ENCODE results near the gene KCNC1. TPM values are rescaled to one million over a fixed set of nuclear protein-coding genes. Genes with fewer than 3 reads are reported as not detected.

KCNC1 gene
- total and polyA plus RNA-seq, 2 experiments from 2014 or later, result 0.11 TPM; not detected in 1

DNA sequence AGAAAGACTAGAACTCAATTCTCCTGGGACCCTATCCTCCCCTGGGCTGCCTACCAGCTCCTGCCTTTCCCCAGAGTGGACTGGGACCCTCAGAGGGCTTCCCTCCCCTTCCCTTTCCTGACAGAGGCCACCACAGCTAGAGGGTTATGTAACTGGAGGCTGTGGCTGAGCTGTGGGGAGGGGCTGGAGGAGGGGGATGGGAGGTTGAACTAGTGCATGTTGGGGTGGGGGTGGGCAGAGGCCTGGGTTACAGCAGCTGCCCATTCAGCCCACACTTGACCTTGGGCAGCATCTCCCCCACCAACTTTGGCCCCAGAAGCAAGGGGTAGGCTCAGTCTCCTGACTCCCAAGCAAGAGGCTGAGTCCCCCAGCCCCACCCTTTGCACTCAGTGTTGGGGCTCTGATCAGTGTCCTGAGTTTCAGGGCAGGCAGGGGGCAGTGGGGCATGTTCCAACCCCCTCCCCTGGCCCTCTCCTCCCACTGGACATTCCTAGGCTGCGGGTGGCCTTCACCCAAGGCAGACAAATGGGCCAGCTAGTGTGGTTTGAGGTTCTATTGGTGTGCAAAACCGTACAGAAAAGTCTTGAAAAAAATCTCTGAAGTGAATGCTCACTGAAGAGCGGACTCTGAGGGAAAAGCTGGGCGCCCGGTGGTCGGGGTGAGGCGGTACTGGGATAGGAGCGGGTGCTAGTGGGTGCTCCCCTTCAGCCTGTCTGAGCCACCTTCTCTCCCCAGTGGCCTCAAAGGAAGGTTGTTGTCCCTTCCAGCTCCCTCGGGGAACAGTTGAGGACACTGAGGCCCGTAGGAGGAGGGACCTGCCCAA lies 3.8 kb downstream of the KCNC1 start (continued):
- TF ChIP-seq, protein P1, sequence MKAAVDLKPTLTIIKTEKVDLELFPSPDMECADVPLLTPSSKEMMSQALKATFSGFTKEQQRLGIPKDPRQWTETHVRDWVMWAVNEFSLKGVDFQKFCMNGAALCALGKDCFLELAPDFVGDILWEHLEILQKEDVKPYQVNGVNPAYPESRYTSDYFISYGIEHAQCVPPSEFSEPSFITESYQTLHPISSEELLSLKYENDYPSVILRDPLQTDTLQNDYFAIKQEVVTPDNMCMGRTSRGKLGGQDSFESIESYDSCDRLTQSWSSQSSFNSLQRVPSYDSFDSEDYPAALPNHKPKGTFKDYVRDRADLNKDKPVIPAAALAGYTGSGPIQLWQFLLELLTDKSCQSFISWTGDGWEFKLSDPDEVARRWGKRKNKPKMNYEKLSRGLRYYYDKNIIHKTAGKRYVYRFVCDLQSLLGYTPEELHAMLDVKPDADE (IDR thresholded peaks at IDR 0.05), result no peak
- TF ChIP-seq, protein P2, sequence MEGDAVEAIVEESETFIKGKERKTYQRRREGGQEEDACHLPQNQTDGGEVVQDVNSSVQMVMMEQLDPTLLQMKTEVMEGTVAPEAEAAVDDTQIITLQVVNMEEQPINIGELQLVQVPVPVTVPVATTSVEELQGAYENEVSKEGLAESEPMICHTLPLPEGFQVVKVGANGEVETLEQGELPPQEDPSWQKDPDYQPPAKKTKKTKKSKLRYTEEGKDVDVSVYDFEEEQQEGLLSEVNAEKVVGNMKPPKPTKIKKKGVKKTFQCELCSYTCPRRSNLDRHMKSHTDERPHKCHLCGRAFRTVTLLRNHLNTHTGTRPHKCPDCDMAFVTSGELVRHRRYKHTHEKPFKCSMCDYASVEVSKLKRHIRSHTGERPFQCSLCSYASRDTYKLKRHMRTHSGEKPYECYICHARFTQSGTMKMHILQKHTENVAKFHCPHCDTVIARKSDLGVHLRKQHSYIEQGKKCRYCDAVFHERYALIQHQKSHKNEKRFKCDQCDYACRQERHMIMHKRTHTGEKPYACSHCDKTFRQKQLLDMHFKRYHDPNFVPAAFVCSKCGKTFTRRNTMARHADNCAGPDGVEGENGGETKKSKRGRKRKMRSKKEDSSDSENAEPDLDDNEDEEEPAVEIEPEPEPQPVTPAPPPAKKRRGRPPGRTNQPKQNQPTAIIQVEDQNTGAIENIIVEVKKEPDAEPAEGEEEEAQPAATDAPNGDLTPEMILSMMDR (conservative IDR thresholded peaks at IDR 0.05; ENCODE audit: low read depth in 2 of 2), result no peak

DNA sequence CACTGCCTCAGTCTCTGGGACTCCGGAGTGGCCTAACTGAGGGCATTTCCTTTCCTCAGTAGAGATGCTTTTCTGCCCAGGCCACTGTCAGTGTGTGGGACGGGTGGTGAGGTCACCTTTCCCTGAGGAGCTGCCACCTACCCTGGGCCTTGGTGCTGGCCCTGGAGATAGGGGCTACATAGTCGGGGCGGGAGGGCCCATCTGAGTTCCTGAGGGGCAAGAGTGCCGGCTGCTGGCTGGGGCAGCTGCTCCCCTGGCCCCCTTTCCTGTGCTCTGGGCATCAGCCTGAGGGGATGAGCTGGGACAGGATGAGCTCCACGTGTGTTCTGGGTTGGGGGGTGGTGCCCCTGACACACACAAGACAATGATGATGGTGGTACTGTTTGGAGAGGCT lies 5.4 kb downstream of the KCNC1 start:
- Histone ChIP-seq H4K20me1 (replicated peaks; ENCODE audit: insufficient read depth) (peaks cover 7% of the 10 kb centered on the region; the same call in 1 of the 2 replicates), H3K79me2 (replicated peaks; ENCODE audit: insufficient read depth) (no peaks in the 10 kb centered on the region), H3K36me3 (ENCODE audit: insufficient read depth) (no peaks in the 10 kb centered on the region; the same call in 1 of the 2 replicates), H3K27me3 (ENCODE audit: insufficient read depth) (peaks cover 49% of the 10 kb centered on the region), H3K4me3 (no peak overlapping the region), H3K9me2 (ENCODE audit: insufficient read depth) (no peaks in the 10 kb centered on the region), H3F3A (replicated peaks; ENCODE audit: low read depth) (no peaks in the 10 kb centered on the region), H2AFZ (no peak overlapping the region), H3K4me2 (no peak overlapping the region), H3K27ac (ENCODE audit: low read depth) (no peak overlapping the region), H3K4me1 (ENCODE audit: insufficient read depth) (peaks cover 15% of the 10 kb centered on the region)
- TF ChIP-seq CREB1 (CRISPR knock-in tag; IDR thresholded peaks at IDR 0.05; ENCODE audit: low read depth), result no peak
- no peak for TF ChIP-seq ZNF114 (CRISPR knock-in tag; IDR thresholded peaks at IDR 0.05)
- TF ChIP-seq NANOG (IDR thresholded peaks at IDR 0.05; ENCODE audit: borderline replicate concordance), result no peak
- TF ChIP-seq JUNB (IDR thresholded peaks at IDR 0.05; ENCODE audit: unreplicated experiment), result no peak
- no peak for TF ChIP-seq STAT1 (IDR thresholded peaks at IDR 0.05; ENCODE audit: unreplicated experiment)
- TF ChIP-seq, protein P3, sequence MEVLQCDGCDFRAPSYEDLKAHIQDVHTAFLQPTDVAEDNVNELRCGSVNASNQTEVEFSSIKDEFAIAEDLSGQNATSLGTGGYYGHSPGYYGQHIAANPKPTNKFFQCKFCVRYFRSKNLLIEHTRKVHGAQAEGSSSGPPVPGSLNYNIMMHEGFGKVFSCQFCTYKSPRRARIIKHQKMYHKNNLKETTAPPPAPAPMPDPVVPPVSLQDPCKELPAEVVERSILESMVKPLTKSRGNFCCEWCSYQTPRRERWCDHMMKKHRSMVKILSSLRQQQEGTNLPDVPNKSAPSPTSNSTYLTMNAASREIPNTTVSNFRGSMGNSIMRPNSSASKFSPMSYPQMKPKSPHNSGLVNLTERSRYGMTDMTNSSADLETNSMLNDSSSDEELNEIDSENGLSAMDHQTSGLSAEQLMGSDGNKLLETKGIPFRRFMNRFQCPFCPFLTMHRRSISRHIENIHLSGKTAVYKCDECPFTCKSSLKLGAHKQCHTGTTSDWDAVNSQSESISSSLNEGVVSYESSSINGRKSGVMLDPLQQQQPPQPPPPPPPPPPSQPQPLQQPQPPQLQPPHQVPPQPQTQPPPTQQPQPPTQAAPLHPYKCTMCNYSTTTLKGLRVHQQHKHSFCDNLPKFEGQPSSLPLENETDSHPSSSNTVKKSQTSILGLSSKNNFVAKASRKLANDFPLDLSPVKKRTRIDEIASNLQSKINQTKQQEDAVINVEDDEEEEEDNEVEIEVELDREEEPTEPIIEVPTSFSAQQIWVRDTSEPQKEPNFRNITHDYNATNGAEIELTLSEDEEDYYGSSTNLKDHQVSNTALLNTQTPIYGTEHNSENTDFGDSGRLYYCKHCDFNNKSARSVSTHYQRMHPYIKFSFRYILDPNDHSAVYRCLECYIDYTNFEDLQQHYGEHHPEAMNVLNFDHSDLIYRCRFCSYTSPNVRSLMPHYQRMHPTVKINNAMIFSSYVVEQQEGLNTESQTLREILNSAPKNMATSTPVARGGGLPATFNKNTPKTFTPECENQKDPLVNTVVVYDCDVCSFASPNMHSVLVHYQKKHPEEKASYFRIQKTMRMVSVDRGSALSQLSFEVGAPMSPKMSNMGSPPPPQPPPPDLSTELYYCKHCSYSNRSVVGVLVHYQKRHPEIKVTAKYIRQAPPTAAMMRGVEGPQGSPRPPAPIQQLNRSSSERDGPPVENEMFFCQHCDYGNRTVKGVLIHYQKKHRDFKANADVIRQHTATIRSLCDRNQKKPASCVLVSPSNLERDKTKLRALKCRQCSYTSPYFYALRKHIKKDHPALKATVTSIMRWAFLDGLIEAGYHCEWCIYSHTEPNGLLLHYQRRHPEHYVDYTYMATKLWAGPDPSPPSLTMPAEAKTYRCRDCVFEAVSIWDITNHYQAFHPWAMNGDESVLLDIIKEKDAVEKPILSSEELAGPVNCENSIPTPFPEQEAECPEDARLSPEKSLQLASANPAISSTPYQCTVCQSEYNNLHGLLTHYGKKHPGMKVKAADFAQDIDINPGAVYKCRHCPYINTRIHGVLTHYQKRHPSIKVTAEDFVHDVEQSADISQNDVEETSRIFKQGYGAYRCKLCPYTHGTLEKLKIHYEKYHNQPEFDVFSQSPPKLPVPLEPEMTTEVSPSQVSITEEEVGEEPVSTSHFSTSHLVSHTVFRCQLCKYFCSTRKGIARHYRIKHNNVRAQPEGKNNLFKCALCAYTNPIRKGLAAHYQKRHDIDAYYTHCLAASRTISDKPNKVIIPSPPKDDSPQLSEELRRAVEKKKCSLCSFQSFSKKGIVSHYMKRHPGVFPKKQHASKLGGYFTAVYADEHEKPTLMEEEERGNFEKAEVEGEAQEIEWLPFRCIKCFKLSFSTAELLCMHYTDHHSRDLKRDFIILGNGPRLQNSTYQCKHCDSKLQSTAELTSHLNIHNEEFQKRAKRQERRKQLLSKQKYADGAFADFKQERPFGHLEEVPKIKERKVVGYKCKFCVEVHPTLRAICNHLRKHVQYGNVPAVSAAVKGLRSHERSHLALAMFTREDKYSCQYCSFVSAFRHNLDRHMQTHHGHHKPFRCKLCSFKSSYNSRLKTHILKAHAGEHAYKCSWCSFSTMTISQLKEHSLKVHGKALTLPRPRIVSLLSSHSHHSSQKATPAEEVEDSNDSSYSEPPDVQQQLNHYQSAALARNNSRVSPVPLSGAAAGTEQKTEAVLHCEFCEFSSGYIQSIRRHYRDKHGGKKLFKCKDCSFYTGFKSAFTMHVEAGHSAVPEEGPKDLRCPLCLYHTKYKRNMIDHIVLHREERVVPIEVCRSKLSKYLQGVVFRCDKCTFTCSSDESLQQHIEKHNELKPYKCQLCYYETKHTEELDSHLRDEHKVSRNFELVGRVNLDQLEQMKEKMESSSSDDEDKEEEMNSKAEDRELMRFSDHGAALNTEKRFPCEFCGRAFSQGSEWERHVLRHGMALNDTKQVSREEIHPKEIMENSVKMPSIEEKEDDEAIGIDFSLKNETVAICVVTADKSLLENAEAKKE (CRISPR knock-in tag; IDR thresholded peaks at IDR 0.05), result no peak
- H3K4me3 Mint-ChIP-seq, result no peak overlapping the region
- no peak for ATAC-seq
- no peak for DNase-seq (ENCODE audit: low spot score)
- H3K27ac Mint-ChIP-seq, result no peak overlapping the region
- H3K27me3 Mint-ChIP-seq (ENCODE audit: insufficient read depth, low read depth, poor library complexity), result peaks cover 35% of the 10 kb centered on the region
- no peaks in the 10 kb centered on the region; the same call in 2 of the 3 replicates for H3K36me3 Mint-ChIP-seq (ENCODE audit: low read depth)
- peaks cover 7% of the 10 kb centered on the region for H3K9me3 Mint-ChIP-seq
- H3K4me1 Mint-ChIP-seq, result peaks cover 11% of the 10 kb centered on the region

All from GM23338 (cell line).